NCI-H748 treated with DMSO at 0.1 percent for 48 hours (cell line): ENCODE measurements around the gene DMAP1.
A peak's percentile ranks its signal among the peaks of the same experiment; 100 is the strongest.

Source experiments
- DNase-seq: peaks from one replicate; lab custom pipeline; 2025; lab: John Stamatoyannopoulos, UW

The DMAP1 gene

DNA sequence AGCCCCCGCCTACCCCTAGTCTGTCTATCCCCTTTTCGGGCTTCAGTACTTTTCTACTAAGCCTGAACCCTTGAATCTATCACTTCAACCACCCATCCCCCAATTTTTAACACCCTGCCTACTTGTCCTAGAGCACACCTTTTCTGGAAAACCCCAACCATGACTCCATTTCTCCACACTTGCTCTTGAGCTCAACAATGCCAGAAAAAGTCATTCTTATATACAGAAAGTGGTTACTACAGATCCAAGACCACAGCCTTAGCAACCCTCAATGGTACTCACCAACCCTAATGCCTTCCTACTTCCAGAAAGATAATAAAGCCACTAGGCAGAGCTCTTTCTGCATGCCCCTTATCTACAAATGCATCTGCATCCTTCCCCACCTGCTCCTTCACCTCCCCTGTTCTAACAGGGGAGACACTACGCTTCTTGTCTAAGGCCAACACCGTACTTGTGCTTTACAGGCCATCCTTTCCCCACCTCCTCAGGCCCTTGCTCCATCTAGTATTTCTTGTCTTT lies 41.2 kb downstream of the DMAP1 start:
- no peak for DNase-seq

DNA sequence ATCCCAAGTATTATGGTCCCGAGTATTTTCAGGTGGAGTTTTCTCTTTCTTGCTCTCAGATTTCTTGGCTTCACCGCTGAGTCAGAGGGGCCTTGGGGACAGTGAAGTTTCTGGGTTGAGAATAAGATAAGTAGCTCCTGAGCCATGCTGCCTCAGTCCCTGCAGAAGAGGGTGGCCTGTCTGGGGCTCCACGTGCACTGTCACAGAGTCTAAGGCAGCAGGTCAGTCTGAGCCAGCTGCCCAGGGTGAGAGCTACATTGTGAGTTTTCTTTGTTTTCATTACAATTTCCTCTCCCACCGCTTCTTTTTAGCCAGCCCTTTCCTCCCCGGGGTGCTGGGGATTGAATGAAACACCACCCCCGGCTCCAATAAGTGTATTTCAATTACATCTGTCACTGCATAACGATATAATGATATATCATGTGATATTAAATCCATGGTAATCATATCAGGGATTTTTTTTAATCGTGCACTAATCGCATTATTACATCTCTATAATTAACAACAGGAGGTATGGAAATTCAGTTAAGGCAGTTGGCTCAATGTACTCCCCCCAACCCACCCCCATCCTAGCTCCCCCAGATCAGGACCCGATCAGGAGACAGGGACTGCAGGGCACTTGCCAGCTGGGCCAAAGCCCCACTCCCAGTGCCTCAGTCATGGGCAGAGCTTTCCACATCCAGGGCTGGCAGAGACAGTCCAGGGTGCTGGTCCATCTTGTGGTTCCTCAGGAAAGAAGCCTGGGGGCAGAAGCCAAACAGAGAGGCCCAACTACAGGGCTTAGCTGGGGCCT lies 43.7 kb downstream of the DMAP1 start:
- DNase-seq, result peak; percentile 31

DNA sequence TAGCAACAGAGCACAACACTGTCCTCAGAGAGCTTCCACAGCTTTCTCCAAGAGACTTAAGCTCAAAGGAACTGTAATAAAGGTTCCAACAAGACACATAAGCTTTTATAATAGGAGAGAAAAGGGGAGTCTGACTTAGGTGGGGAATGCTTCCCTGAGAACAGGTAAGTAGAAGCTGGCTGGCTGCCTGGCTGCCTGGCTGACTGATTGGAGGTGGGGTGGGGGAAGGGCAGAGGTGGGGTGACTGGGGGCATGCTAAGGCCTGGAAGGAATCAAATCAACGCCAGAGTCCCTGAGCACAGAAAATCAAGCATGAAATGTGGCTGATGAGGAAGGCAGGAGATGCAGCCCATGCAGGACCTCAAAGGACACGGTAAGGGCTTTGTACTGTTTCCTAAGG lies 45.8 kb downstream of the DMAP1 start:
- DNase-seq, result no peak

DNA sequence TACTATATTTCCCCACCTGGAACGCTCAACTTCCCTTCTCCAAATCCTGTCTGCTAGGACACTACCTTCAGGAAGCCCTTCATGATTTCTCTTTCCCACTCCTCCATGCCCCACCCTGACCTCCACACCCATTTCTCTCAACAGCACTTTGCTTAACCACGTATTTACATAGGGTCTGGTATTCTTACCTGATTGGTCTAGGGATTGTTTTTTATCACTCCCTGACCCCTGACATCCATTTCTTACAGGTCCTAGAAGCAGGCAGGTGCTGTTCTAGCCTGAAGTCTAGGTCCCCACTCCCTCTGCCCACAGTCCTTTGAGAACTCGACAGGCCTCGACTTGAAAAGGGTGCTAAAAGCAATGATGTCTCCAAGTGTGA lies 47.5 kb downstream of the DMAP1 start:
- DNase-seq, result no peak

DNA sequence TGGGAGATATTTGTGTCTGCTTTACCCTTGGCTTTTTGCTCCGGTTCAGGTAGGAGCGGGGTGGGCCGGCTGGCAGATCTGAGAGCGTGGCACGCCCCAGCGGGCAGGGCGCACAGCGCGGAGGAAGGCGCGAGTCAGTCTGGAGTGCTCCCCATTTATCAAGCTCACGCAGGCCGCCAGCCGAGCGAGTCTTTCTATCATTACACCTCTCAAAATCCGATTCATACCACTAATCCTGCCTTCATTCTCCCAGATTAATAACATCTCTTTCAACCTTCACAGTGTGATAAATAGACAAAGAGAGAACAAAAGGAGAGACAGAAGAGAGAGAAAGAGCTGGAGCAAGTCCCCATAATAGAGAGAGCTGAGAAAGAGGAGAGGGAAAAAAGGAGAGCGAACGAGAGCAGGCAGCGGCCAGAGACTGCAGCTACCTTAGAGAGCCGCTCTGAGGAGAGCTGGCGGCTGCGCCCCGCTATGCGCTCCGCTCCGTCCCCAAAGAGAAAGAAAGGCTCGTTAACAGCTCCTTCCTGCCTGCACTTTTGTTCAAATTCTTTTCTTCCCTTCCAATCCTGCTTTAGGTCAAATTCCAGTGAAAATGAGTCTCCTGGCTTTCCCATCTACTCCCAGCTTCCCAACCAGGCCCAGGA lies 48.0 kb downstream of the DMAP1 start:
- no peak for DNase-seq

DNA sequence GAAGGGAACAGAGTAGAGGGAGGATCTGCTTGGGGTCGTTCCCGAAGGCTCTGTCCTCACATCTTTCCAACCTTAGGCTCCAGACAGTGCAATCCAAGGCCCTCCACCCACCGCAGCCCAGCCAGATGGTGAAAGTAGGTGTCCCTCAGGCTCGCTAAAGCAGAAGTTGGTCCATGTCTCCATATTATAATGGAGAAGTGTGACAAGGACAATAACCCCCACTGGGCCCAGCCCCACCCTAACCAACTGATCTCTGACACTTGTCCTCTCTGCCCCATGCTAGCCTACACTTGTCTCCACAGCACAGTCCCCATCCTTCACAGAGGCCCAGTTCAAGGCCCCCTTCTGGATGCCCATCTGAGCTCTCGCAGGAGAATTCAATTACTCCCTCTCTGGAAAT lies 48.7 kb downstream of the DMAP1 start:
- DNase-seq, result no peak

DNA sequence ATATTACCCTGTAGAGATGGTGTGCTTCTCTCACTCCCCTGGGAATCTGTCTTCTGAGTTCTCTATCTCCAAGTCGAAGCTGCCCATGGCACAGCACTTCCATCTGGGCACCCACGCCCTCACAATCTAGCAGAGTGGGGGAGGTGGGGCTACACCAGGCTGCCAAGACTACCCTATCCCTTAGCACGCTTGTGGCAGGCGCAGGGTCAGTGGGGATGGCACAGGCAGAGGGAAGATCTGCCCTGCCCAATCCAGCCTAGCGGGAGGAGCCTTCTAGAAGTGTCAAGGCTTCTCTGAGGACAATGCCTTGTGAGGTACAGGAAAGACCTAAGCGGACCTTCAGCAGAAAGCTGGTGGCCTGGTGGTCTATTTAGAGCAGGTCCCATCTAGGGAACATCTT lies 49.1 kb downstream of the DMAP1 start:
- no peak for DNase-seq

DNA sequence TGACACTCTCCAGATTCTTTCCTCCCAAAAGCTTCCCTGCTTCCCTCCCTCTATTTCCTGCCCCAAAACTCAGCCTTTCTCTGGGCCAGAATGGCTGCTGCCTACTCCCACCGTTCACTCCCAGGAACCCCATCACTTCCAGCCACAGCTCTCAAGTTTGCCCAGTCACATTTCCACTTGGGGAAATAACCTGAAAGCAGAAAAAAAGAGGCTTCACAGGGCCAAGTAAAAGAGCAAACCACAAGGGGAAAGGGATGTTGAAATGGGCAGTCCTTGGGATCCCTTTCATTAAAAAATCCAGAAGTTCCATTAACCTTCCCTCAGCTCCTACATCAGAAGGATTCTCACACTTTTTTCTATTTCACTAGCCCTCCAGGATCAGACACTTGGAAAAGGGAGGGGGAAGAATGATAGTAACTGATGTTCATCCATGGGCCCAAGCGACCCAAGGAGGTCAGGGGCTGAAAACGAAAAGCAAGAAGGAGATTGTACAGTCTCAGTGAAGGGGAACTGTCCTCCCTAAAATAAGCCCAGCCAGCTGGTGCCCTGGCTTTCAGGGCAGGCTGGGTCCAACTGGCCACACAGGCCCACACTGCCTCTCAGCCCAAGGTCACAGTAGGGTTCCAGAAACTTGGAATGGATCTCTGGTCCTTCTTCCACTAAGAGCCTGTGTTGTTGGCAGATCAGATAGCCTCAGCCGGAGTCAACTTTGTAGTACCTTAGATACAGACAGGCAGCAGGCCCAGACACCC lies 49.7 kb downstream of the DMAP1 start:
- no peak for DNase-seq

DNA sequence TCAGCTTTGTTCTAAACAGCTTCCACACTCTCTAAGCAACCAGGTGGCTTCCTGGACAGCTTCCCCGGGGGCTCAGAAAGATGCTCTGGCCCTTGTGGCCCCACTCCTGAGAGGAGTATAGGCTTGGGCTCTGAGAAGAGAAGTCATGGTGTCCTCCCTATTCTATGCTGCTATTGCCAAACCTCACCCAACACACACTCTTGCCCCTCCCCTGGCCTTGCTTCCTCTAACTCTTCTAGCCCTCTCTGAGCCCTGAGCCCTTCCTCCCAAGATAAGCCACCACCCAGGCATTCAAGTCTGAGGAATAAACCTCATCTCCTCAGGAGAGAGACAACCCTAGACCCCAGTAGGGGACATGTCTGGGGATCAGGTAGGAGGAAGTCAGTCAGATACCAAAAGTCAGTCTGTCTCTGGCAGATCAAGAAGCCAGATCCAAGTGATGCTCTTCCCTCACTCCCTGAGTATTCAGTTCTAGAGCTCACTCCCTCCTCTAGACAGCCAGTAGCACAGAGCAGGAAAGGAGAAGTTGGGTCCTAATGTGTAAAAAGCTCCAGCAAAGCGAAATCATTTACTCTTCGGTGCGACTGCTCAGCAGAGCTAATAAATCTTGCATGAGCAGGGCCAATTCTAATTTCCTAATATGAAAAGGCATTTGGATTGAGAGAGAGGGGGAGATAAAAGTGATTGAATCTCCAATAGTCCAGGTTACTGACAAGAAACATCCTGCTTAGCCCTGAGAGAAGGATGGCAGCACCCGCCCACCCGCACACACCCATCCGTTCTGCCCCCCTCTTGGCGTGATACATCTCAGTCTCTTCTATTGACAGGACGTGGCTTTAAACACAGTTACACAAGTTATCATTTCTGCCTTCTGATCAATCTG lies 50.5 kb downstream of the DMAP1 start:
- DNase-seq, result no peak

DNA sequence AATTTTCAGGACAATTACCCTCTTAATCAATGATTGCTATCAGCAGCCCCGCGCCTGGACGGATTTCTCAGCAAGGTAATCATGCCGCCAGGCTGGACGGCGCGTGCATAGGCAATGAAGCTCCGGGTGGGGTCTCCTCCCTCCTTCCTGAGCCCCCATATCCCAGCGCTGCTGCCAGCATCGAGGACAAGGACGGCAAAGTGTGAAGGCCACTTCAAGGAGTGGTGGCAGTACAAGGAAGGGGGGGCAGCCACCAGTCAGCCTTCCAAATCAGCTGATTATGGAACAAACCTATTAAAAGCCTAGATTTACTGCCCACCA lies 51.1 kb downstream of the DMAP1 start:
- no peak for DNase-seq

DNA sequence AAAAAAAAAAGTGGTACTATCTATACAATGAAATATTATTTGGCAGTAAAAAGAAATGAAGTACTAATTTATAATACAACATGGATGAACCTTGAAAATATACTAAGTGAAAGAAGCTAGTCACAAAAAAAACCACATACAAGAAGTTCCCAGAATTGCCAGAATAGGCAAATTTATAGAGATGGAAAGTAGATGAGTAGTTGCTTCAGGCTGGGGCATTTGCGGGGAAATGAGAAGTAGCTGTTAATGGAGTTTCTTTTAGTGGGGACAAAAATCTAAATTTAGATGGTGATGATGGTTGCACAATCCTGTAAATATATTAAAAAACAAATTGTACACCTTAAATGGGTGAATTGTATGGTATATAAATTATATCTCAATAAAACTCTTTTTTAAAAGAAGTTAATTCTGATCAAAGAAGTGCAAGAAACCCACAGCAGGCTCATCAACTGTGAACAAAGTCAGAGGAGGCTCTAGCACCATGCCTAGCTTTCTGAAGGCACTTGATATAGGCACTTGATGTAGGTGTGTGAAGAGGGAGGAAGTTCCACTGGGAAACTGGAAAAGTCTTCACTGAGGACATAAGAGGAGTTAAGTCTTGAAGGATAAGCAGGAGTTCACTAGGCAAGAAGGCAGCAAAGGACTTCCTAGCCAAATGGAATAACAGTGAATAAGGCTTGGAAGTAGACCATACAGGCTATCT lies 52.5 kb downstream of the DMAP1 start:
- DNase-seq, result no peak

DNA sequence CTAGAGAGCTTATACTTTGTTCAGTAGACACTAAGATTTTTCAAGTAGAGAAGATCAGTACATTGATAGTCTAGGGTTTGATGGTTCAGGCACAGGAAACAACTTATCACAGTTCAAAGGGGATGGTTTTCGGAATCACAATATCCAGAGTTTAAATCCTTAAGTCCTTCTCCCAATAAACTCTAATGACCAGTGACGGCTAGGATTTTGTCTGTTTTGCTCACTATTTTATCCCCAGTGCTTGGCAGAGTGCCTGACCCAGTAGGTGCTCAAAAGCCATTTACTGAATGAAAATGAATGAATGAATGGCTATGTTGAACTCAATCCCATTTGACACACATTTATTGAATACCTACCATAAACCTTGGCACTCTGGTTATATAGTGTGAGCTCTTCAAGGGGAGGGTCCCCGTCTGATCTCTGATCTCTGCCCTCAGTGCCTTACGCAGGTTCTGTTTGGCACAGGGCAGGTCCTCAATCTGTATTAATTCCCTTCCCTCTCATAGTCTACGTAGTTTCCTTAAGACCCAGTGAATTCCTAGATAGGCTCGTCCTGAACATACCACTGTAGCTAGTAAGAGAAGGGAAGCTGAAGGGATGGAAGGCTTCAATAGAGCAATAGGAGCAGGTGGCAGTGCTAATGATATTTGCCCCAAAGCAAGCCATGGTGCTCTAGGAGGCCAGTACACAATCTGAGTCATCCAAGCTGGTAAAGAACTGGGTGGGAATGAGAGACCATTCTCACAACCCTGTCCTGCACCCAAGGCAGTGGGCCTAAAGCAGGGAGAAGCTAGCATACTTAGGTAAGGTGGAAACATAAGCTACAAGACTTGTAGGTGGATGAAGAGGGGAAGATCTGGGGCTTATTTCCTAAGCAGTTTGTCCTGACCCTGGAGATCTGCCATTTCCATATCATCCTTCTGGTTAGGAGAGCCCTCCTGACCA lies 53.4 kb downstream of the DMAP1 start:
- DNase-seq, result no peak

DNA sequence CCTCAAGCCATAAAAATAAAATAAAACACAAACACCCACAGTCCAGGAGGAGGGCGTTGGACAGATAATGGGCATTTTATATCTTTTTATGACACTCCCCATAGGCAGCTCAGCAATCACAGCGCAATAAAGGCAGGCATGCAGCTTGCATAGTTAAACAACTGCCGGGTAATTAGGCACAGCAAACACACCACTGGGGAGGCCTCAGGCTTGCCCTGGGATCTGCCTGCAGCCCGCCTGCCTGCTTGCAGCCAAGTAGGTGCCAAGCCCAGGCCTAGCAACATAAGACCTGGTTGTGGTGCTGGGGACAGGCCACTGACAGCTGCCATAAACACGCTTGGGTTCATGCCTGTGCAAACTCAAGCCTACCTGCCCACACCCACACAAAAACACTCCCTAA lies 54.2 kb downstream of the DMAP1 start:
- DNase-seq, result peak; percentile 77

DNA sequence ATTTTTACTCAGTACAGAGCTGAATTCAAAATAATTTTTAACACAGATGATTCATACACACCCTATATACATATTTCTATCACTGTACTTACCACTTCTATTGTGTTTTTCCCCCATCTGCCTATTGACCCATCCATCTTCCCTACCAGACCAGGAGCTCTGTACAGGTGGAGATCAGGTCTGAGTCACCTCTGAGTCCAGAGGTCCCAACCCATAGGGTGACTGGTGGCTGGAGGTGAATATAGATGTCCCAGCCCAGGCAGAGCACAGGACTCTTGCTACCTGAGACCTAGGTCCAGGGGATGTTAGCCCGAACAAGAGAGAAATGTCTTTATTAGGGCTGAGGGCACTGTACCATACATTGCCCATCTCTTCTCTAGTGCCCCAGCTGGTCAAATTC lies 54.8 kb downstream of the DMAP1 start:
- DNase-seq, result no peak
